Activated B cell treated with CpG ODN at 0.5 μM for 24 hours (primary cell): ENCODE measurements around the gene ROS1. TPM values are rescaled to one million over a fixed set of nuclear protein-coding genes. Genes with fewer than 3 reads are reported as not detected.

ENCODE experiments used
- ATAC-seq: fragments of 200-7000 bp; cut with Tn5 transposase; one replicate; pipeline ENCODE4 v1.10.0; 2021; ENCODE audit warnings: low read depth, mild to moderate bottlenecking, moderate library complexity
- CTCF ChIA-PET: fragments of 350-600 bp; sonication (Branson Sonifier 250); formaldehyde crosslinking; loops from one replicate; lab custom pipeline; 2021; ENCODE audit warnings: antibody characterized with exemption; lab: Charles Lee
- POLR2A ChIA-PET: fragments of 350-600 bp; sonication (Branson Sonifier 250); formaldehyde crosslinking; loops from one replicate; lab custom pipeline; 2021; ENCODE audit warnings: antibody characterized with exemption; lab: Charles Lee
- DNase-seq: peaks from one replicate; pipeline ENCODE4 v3.0.0; 2022
- H3K27ac Mint-ChIP-seq: one replicate; pipeline ENCODE4 v1.8.0; 2020; ENCODE audit warnings: mixed read lengths
- H3K27me3 Mint-ChIP-seq: one replicate; pipeline ENCODE4 v1.8.0; 2021; ENCODE audit warnings: mixed read lengths
- H3K36me3 Mint-ChIP-seq: one replicate; pipeline ENCODE4 v1.8.0; 2021; ENCODE audit warnings: low read depth, mixed read lengths
- H3K4me1 Mint-ChIP-seq: one replicate; pipeline ENCODE4 v1.8.0; 2021; ENCODE audit warnings: mixed read lengths
- H3K4me3 Mint-ChIP-seq: one replicate; pipeline ENCODE4 v1.8.0; 2020; ENCODE audit warnings: mild to moderate bottlenecking, mixed read lengths
- H3K9me3 Mint-ChIP-seq: one replicate; pipeline ENCODE4 v1.8.0; 2020; ENCODE audit warnings: mixed read lengths
- intact Hi-C: fragments of 100-400 bp; cut with micrococcal nuclease; formaldehyde crosslinking; loops from one replicate; pipeline ENCODE4 v1.15.1; 2024
- total RNA-seq: library from RNA; stranded (reverse); gene quantifications from 2 replicates; pipeline ENCODE4 v1.2.3, GENCODE V29; 2022
- TF ChIP-seq, protein P1 (sequence below): fragments of 200-600 bp; IDR thresholded peaks from one replicate; pipeline ENCODE4 v1.8.0; 2022; ENCODE audit warnings: antibody characterized with exemption, mild to moderate bottlenecking

The ROS1 gene
- total RNA-seq, 1 donor from 2014 or later = not detected

DNA sequence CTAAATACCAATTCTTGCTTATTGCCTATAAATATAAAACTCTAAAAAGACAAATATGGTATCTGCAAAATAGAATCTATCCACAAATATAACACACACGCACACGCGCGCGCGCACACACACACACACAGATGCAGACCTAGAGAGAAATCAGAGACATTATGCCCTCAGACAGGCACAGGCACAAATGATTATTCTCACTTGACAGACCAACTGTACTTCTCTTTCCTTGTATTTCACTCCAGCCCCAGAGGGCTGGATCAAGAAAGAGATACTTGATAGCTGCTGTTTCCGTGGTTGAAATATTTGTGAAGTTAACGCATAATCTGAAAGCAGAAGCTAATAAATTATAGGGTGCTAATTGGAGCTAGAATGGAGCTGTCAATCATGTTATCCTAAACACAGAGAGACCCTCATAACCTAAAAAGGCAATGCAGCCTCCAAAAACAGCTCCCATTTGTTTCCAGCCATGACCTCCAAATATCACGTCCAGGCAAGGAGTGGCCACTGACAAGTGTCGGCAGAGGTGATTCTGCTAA is 148.9 kb downstream of the ROS1 start:
- intact Hi-C loops = no loop called here
- H3K27me3 Mint-ChIP-seq = peaks cover 37% of the 10 kb centered on the region

DNA sequence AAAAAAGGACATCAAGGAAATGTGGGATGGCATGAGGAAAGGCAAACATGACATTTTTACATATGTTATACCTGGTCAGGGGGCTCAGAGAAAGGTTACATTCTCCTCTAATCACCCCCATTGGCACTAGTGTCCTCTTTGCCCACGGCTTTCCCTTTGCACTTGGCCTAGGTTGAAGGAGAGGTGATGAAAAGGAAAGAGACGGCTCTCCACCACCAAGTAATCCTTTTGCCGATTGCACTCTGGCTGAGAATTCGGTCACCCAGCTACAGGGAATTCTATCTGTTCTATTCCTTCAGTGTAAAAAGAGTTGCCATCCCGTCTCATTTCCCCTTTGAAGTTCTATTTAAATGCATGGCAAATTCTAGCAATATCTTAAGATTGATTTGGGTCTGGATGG is 150.0 kb downstream of the ROS1 start:
- H3K27me3 Mint-ChIP-seq = peaks cover 44% of the 10 kb centered on the region
- ChIA-PET POLR2A (no interaction called here), CTCF (no interaction called here)
- ATAC-seq = no peak
- intact Hi-C loops = no loop called here
- no peak overlapping the region for H3K27ac Mint-ChIP-seq
- no peaks in the 10 kb centered on the region for H3K4me1 Mint-ChIP-seq
- H3K4me3 Mint-ChIP-seq = no peak overlapping the region
- TF ChIP-seq, protein P1, sequence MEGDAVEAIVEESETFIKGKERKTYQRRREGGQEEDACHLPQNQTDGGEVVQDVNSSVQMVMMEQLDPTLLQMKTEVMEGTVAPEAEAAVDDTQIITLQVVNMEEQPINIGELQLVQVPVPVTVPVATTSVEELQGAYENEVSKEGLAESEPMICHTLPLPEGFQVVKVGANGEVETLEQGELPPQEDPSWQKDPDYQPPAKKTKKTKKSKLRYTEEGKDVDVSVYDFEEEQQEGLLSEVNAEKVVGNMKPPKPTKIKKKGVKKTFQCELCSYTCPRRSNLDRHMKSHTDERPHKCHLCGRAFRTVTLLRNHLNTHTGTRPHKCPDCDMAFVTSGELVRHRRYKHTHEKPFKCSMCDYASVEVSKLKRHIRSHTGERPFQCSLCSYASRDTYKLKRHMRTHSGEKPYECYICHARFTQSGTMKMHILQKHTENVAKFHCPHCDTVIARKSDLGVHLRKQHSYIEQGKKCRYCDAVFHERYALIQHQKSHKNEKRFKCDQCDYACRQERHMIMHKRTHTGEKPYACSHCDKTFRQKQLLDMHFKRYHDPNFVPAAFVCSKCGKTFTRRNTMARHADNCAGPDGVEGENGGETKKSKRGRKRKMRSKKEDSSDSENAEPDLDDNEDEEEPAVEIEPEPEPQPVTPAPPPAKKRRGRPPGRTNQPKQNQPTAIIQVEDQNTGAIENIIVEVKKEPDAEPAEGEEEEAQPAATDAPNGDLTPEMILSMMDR = no peak
- H3K9me3 Mint-ChIP-seq = no peaks in the 10 kb centered on the region
- no peak for DNase-seq
- no peaks in the 10 kb centered on the region for H3K36me3 Mint-ChIP-seq

More for the DNA sequence above, 148.9 kb downstream of the ROS1 start:
- H3K4me1 Mint-ChIP-seq = no peaks in the 10 kb centered on the region
- DNase-seq = no peak
- no peaks in the 10 kb centered on the region for H3K36me3 Mint-ChIP-seq
- ATAC-seq = no peak
- no peak overlapping the region for H3K4me3 Mint-ChIP-seq
- no peaks in the 10 kb centered on the region for H3K9me3 Mint-ChIP-seq
- no peak overlapping the region for H3K27ac Mint-ChIP-seq
- TF ChIP-seq, protein P1 = no peak
- POLR2A ChIA-PET = no interaction called here
- CTCF ChIA-PET = no interaction called here

DNA sequence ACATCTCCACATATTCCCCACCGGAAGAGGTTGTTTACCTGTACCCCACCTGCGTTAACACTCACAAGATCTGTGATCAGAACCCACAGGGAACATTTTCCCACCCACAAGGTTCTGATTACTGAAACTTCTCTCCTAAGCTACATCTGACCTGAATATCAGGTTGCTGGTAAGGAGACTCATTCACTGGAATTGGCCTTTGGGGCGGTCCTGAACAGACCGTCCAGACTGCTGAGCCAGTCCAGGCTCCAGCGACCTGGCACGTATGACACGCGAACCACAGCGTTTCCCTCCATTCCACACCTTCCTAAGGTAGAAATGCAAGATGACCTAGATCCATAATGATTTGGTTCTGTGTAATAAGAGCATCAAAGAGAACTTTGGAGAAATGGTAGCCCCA is 150.5 kb downstream of the ROS1 start:
- no peak overlapping the region for H3K4me3 Mint-ChIP-seq
- DNase-seq (no peak), ATAC-seq (no peak)
- peaks cover 44% of the 10 kb centered on the region for H3K27me3 Mint-ChIP-seq
- H3K9me3 Mint-ChIP-seq = no peaks in the 10 kb centered on the region
- ChIA-PET POLR2A (no interaction called here), CTCF (no interaction called here)
- intact Hi-C loops = no loop called here
- no peak overlapping the region for H3K27ac Mint-ChIP-seq
- TF ChIP-seq, protein P1 = no peak
- no peaks in the 10 kb centered on the region for H3K36me3 Mint-ChIP-seq
- no peaks in the 10 kb centered on the region for H3K4me1 Mint-ChIP-seq

DNA sequence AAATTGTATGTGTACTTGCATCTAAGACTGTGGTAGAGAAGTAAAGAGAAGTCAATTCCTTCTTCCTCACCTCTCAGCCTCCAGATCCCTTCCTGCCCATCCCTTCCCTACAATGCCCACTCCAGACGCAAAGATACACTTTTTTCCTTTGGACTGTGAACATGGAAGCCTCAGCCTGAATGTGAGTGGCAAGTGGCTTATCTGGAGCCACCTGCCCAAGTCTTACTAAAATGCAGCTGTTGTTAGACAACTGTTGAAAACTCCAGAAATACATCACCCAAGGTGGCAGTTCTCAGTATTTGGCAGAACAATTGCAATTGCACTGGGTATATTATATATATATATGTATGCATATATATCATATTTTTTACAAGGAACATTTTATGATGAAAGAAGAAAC is 152.9 kb downstream of the ROS1 start:
- ChIA-PET POLR2A (no interaction called here), CTCF (no interaction called here)
- Mint-ChIP-seq H3K4me3 (no peak overlapping the region), H3K27ac (no peak overlapping the region), H3K27me3 (peaks cover 60% of the 10 kb centered on the region), H3K36me3 (no peaks in the 10 kb centered on the region), H3K4me1 (no peaks in the 10 kb centered on the region), H3K9me3 (no peaks in the 10 kb centered on the region)
- no peak for DNase-seq
- ATAC-seq = no peak
- TF ChIP-seq, protein P1 = no peak
- intact Hi-C loops = no loop called here

DNA sequence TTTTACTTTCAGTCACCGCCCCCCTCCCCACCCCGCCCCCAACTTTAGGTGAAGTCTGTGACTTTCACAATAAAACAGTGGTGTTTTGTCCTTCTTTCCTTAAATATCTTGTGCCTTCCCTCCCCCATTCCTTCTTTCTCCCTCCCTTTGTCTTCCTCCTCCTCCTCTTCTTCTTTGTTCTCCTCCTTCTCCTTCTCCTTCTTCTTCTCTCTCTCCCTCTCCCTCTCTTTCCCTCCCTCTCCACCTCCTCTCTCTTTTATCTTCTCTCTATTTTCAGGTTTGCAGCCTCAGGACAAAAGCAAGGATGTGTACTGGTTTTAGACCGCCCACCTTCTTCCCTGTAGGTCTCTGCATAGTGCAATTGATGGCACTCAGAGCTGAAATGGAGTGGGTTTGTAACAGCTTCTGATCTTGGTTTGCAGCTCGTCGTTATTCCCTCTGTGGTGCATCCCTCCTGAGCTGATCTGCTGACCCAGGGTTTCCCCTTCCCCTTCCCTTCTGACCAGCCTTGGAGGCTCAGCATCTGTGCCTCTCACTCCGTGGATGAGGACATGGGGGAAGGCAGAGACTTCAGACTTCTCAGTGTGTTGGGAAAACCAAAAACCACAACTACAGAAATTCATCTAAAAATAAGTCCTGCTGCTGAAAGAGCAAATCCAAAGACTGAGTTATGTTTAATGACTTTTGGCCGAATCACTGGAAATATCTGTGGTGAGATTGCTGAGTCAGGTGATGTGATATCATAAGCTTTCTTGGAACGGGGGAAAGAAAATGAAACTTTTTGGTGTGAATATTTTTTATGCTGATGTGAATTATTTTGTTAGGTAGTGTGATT is 153.5 kb downstream of the ROS1 start:
- DNase-seq (no peak), ATAC-seq (no peak)
- ChIA-PET POLR2A (interaction anchor here (0.7 kb wide), 1 partner anchor 12 kb away, joined by 4 read pairs; no protein-coding TSS in a partner anchor), CTCF (no interaction called here)
- Mint-ChIP-seq H3K4me3 (no peak overlapping the region), H3K27me3 (peaks cover 66% of the 10 kb centered on the region), H3K4me1 (no peaks in the 10 kb centered on the region), H3K36me3 (no peaks in the 10 kb centered on the region), H3K27ac (no peak overlapping the region), H3K9me3 (no peaks in the 10 kb centered on the region)
- TF ChIP-seq, protein P1 = no peak
- intact Hi-C loops = no loop called here
